Measurements from ENCODE around the gene LRFN5.

DNA sequence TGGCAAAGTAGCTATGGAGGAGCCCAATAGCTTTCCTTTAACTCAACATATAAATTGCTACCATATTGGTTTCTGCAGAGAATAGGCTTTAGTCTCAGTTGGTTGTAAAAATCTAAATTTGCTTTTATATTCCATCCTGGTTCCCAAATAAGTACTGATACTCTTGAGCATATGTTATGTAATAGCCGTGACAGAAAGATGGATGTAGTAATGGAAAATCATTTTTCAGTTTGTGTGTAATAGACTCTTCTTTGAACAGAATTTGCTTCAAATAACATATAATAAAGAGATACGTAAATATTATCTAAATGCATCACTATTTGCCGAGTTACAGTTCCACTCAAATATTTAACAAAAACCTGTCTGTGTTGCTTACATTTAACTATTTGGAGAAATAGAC, 271.6 kb downstream of the LRFN5 start:
- TF ChIP-seq POLR2A (IDR thresholded peaks at IDR 0.05) (no peak), POLR2AphosphoS5 (IDR thresholded peaks at IDR 0.05) (no peak), EP300 (IDR thresholded peaks at IDR 0.05) (no peak)
- TF ChIP-seq, protein P1, sequence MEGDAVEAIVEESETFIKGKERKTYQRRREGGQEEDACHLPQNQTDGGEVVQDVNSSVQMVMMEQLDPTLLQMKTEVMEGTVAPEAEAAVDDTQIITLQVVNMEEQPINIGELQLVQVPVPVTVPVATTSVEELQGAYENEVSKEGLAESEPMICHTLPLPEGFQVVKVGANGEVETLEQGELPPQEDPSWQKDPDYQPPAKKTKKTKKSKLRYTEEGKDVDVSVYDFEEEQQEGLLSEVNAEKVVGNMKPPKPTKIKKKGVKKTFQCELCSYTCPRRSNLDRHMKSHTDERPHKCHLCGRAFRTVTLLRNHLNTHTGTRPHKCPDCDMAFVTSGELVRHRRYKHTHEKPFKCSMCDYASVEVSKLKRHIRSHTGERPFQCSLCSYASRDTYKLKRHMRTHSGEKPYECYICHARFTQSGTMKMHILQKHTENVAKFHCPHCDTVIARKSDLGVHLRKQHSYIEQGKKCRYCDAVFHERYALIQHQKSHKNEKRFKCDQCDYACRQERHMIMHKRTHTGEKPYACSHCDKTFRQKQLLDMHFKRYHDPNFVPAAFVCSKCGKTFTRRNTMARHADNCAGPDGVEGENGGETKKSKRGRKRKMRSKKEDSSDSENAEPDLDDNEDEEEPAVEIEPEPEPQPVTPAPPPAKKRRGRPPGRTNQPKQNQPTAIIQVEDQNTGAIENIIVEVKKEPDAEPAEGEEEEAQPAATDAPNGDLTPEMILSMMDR (IDR thresholded peaks at IDR 0.05) = no peak
